Right lobe of liver (tissue), 6 donors: ENCODE measurements around the gene CARD19. TPM values are rescaled to one million over a fixed set of nuclear protein-coding genes. Genes with fewer than 3 reads are reported as not detected.

ENCODE experiments used
- ATAC-seq, 4 donors: fragments of 200-7000 bp; cut with Tn5 transposase; one replicate each; pipeline ENCODE4 v1.9.1; 2020; ENCODE audit warnings: mild to moderate bottlenecking in 4 of 4, moderate library complexity in 4 of 4
- DNase-seq, 3 donors: peaks; one replicate each; pipeline ENCODE4 v3.0.0-alpha.2; 2020
- H3K27ac ChIP-seq, 3 donors: fragments of 200-600 bp; one replicate each; pipeline ENCODE4 v1.8.0; 2022
- H3K27me3 ChIP-seq, 2 donors: fragments of 200-600 bp; one replicate each; pipeline ENCODE4 v1.8.0; 2022
- H3K36me3 ChIP-seq, 4 donors: fragments of 200-600 bp; sonication (generic) in 1 of 4; one replicate each; pipeline versions ENCODE4 v1.5.1 to v1.8.0; 2017 to 2022; ENCODE audit warnings: control low read depth in 1 of 4
- H3K4me1 ChIP-seq, 4 donors: fragments of 200-600 bp; sonication (generic) in 1 of 4; one replicate each; pipeline versions ENCODE4 v1.5.1 to v1.8.0; 2017 to 2022; ENCODE audit warnings: control low read depth in 1 of 4
- H3K4me3 ChIP-seq, 3 donors: fragments of 200-600 bp; one replicate each; pipeline ENCODE4 v1.8.0; 2022
- H3K9me3 ChIP-seq, 4 donors: fragments of 200-600 bp; sonication (generic) in 1 of 4; one replicate each; pipeline versions ENCODE4 v1.5.1 to v1.8.0; 2017 to 2022; ENCODE audit warnings: control low read depth in 1 of 4
- CTCF ChIP-seq, 4 donors: fragments of 200-600 bp in 3 of 4; fragments of 450-650 bp in 1 of 4; IDR thresholded peaks; one replicate each; pipeline versions ENCODE4 v1.5.1 to v1.8.0; 2016 to 2022; ENCODE audit warnings: antibody characterized with exemption in 4 of 4, mild to moderate bottlenecking in 2 of 4
- POLR2A ChIP-seq: fragments of 450-650 bp; IDR thresholded peaks from one replicate; pipeline ENCODE4 v1.6.1; 2017; ENCODE audit warnings: antibody characterized with exemption, mild to moderate bottlenecking
- WGBS: methylation state at CpG from one replicate; pipeline ENCODE4 v1.1.6; 2018; ENCODE audit warnings: low coverage, low lambda C conversion rate; ENCODE audit not compliant: insufficient coverage; ENCODE audit errors: missing lambda C conversion rate; 5-methylcytosine and 5-hydroxymethylcytosine counted together
- intact Hi-C, 2 donors: fragments of 100-400 bp; cut with DNase I; formaldehyde crosslinking; loops; one replicate each; pipeline versions ENCODE4 v1.11.2 to v1.14.1; 2022
- total RNA-seq, 6 experiments: library from RNA; depleted of rRNA in 2 of 6; stranded (reverse); fragments of >200 nt in 2 of 6; fragmentation: NEBNext Ultra II Directional in 3 of 6; extraction: Animal tissue kit (Norgen Biotek cat#: 25700) in 3 of 6; gene quantifications; one replicate each; pipeline versions ENCODE4 v1.1.0 to v1.2.4, GENCODE V29; 2016 to 2023
- donor health status: DM: no; HTN: yes; CAD: no.
- donor health status: DM: no; HTN: no; CAD: no.
- donor health status: DM: no; HTN: no; CAD: no.
- donor health status: DM: no; HTN: yes; CAD: no.
- donor health status: DM: no; HTN: yes; CAD: no.

Gene CARD19
- total RNA-seq, 6 experiments from 2014 or later = 6.3 to 31.7 (median 12.1) TPM

GRCh38 chr9:93129691-93130500 is 33.9 kb downstream of the CARD19 start:
- Histone ChIP-seq H3K9me3 (no peaks in the 10 kb centered on the region), H3K27ac (peak overlapping the region; percentile 24 to 36 (median 28)), H3K4me1 (peaks cover 0 to 47% (median 17%) of the 10 kb centered on the region in 4 donors), H3K4me3 (no peak overlapping the region), H3K27me3 (no peaks in the 10 kb centered on the region), H3K36me3 (peaks cover 0 to 16% (median 0%) of the 10 kb centered on the region in 4 donors)
- intact Hi-C loops = no loop called here
- no peak for TF ChIP-seq CTCF (IDR thresholded peaks at IDR 0.05)
- TF ChIP-seq POLR2A = no peak
- ATAC-seq (no peak), DNase-seq (peak in 1 of 3 donors; percentile 49)
- 0% methylated on average over 1 of the region's 11 CpGs for WGBS

- DNase-seq = peak in 2 of 3 donors; percentile 61 to 63
- H3K4me3 ChIP-seq = peak overlapping the region in 1 of 3 donors; percentile 96
- no peaks in the 10 kb centered on the region for H3K9me3 ChIP-seq
- H3K36me3 ChIP-seq = peaks cover 0 to 6% (median 0%) of the 10 kb centered on the region in 4 donors
- peak overlapping the region; percentile 44 to 98 (median 98) for H3K27ac ChIP-seq
- TF ChIP-seq POLR2A = no peak
- no peak for TF ChIP-seq CTCF (IDR thresholded peaks at IDR 0.05)
- 33% methylated on average over 1 of the region's 15 CpGs for WGBS
- H3K4me1 ChIP-seq = peaks cover 0 to 58% (median 20%) of the 10 kb centered on the region in 4 donors
- intact Hi-C loops = no loop called here
- no peaks in the 10 kb centered on the region for H3K27me3 ChIP-seq
- ATAC-seq = peak in 2 of 4 donors; percentile 1
Measured at GRCh38 chr9:93130861-93131481, 35.0 kb downstream of the CARD19 start.

GRCh38 chr9:93131599-93132286 is 35.7 kb downstream of the CARD19 start:
- Histone ChIP-seq H3K27ac (peak overlapping the region; percentile 44 to 98 (median 98)), H3K9me3 (no peaks in the 10 kb centered on the region), H3K4me3 (peak overlapping the region; percentile 92 to 98 (median 96)), H3K4me1 (peaks cover 0 to 59% (median 20%) of the 10 kb centered on the region in 4 donors), H3K36me3 (no peaks in the 10 kb centered on the region), H3K27me3 (no peaks in the 10 kb centered on the region)
- TF ChIP-seq CTCF (IDR thresholded peaks at IDR 0.05) (no peak), POLR2A (no peak)
- 83% methylated on average over 4 of the region's 13 CpGs for WGBS
- ATAC-seq (no peak), DNase-seq (no peak)
- intact Hi-C loops = no loop called here

- ATAC-seq (peak; percentile 27 to 46 (median 38)), DNase-seq (peak; percentile 80 to 92 (median 87))
- Histone ChIP-seq H3K27ac (peak overlapping the region; percentile 92 to 98 (median 98)), H3K27me3 (no peaks in the 10 kb centered on the region), H3K4me3 (peak overlapping the region; percentile 92 to 98 (median 96)), H3K36me3 (no peaks in the 10 kb centered on the region), H3K4me1 (peaks cover 0 to 56% (median 20%) of the 10 kb centered on the region in 4 donors), H3K9me3 (no peaks in the 10 kb centered on the region)
- 12% methylated on average over 6 of the region's 12 CpGs for WGBS
- TF ChIP-seq CTCF (IDR thresholded peaks at IDR 0.05) = no peak
- TF ChIP-seq POLR2A = no peak
- intact Hi-C loops = no loop called here
Measured at GRCh38 chr9:93132287-93132927, 36.4 kb downstream of the CARD19 start.
